ENCODE data around the gene GPD1. TPM values are rescaled to one million over a fixed set of nuclear protein-coding genes. Genes with fewer than 3 reads are reported as not detected.

The GPD1 gene
- total RNA-seq, 6 experiments from 2014 or later = 43.6 to 210 (median 110) TPM

- no peak overlapping the region for H3K4me3 ChIP-seq
- no peaks in the 10 kb centered on the region for H3K9me3 ChIP-seq
- 92% methylated on average over 3 of the region's 6 CpGs for WGBS (ENCODE audit: insufficient coverage, low coverage, low lambda C conversion rate, missing lambda C conversion rate)
- no peak for TF ChIP-seq POLR2A (IDR thresholded peaks at IDR 0.05)
- TF ChIP-seq CTCF (IDR thresholded peaks at IDR 0.05) = no peak
- H3K27me3 ChIP-seq = no peaks in the 10 kb centered on the region
- intact Hi-C loops (cut with DNase I) = no loop called here
- no peak for ATAC-seq
- peaks cover 5 to 68% (median 42%) of the 10 kb centered on the region in 4 donors for H3K36me3 ChIP-seq
- H3K27ac ChIP-seq = no peak overlapping the region
- H3K4me1 ChIP-seq = peaks cover 0 to 14% (median 6%) of the 10 kb centered on the region in 4 donors
- no peak for DNase-seq
These were observed 5.9 kb upstream of the GPD1 start for GRCh38 chr12:50097952-50098351.

GRCh38 chr12:50099302-50100008, 4.4 kb upstream of the GPD1 start:
- peaks cover 0 to 22% (median 9%) of the 10 kb centered on the region in 4 donors for H3K4me1 ChIP-seq
- TF ChIP-seq CTCF (IDR thresholded peaks at IDR 0.05) (no peak), POLR2A (IDR thresholded peaks at IDR 0.05) (no peak)
- H3K4me3 ChIP-seq = no peak overlapping the region
- peaks cover 5 to 54% (median 37%) of the 10 kb centered on the region in 4 donors for H3K36me3 ChIP-seq
- peak in 1 of 3 donors; percentile 7 for DNase-seq
- no peak for ATAC-seq
- intact Hi-C loops (cut with DNase I) = no loop called here
- no peak overlapping the region for H3K27ac ChIP-seq
- H3K27me3 ChIP-seq = no peaks in the 10 kb centered on the region
- 85% methylated on average over 5 of the region's 5 CpGs for WGBS (ENCODE audit: insufficient coverage, low coverage, low lambda C conversion rate, missing lambda C conversion rate)
- H3K9me3 ChIP-seq = no peaks in the 10 kb centered on the region

GRCh38 chr12:50100561-50100960, 3.2 kb upstream of the GPD1 start:
- no peak overlapping the region for H3K27ac ChIP-seq
- WGBS (ENCODE audit: insufficient coverage, low coverage, low lambda C conversion rate, missing lambda C conversion rate) = 94% methylated on average over 2 of the region's 3 CpGs
- no peaks in the 10 kb centered on the region for H3K9me3 ChIP-seq
- TF ChIP-seq POLR2A (IDR thresholded peaks at IDR 0.05) = no peak
- TF ChIP-seq CTCF (IDR thresholded peaks at IDR 0.05) = no peak
- no peak for DNase-seq
- H3K4me1 ChIP-seq = peaks cover 0 to 27% (median 12%) of the 10 kb centered on the region in 4 donors
- ATAC-seq = no peak
- H3K36me3 ChIP-seq = peaks cover 0 to 42% (median 28%) of the 10 kb centered on the region in 4 donors
- intact Hi-C loops (cut with DNase I) = no loop called here
- H3K4me3 ChIP-seq = no peak overlapping the region
- H3K27me3 ChIP-seq = no peaks in the 10 kb centered on the region

GRCh38 chr12:50101663-50102062, 2.1 kb upstream of the GPD1 start:
- H3K4me3 ChIP-seq = no peak overlapping the region
- peaks cover 0 to 34% (median 19%) of the 10 kb centered on the region in 4 donors for H3K36me3 ChIP-seq
- TF ChIP-seq CTCF (IDR thresholded peaks at IDR 0.05) (peak; percentile 45 to 60 (median 50)), POLR2A (IDR thresholded peaks at IDR 0.05) (no peak)
- H3K9me3 ChIP-seq = no peaks in the 10 kb centered on the region
- ATAC-seq (peak; percentile 7 to 37 (median 27)), DNase-seq (no peak)
- intact Hi-C loops (cut with DNase I) = no loop called here
- peak overlapping the region in 2 of 3 donors; percentile 87 to 90 for H3K27ac ChIP-seq
- H3K4me1 ChIP-seq = peaks cover 0 to 37% (median 15%) of the 10 kb centered on the region in 4 donors
- no peaks in the 10 kb centered on the region for H3K27me3 ChIP-seq
- 30% methylated on average over 3 of the region's 3 CpGs for WGBS (ENCODE audit: insufficient coverage, low coverage, low lambda C conversion rate, missing lambda C conversion rate)

Data from right lobe of liver (tissue), 6 donors.